Upper lobe of left lung (tissue), 6 donors: ENCODE data around the gene SMARCB1. TPM values are rescaled to one million over a fixed set of nuclear protein-coding genes. Genes with fewer than 3 reads are reported as not detected.

Source experiments
- ATAC-seq, 2 donors: fragments of 200-7000 bp; cut with Tn5 transposase; one replicate each; pipeline ENCODE4 v1.9.1; 2022; ENCODE audit warnings: mild to moderate bottlenecking in 2 of 2, moderate library complexity in 2 of 2; ENCODE audit not compliant: low FRiP score in 2 of 2
- DNase-seq, 2 donors: peaks; one replicate each; pipeline ENCODE4 v3.0.0-alpha.2; 2019 to 2020
- H3K27ac ChIP-seq, 4 donors: fragments of 200-600 bp; sonication (generic); one replicate each; pipeline ENCODE4 v1.5.1; 2016 to 2019
- H3K27me3 ChIP-seq, 4 donors: fragments of 200-600 bp; sonication (generic); one replicate each; pipeline ENCODE4 v1.5.1; 2017 to 2019
- H3K36me3 ChIP-seq, 4 donors: fragments of 200-600 bp; sonication (generic); one replicate each; pipeline ENCODE4 v1.5.1; 2016 to 2019
- H3K4me1 ChIP-seq, 4 donors: fragments of 200-600 bp; sonication (generic); one replicate each; pipeline ENCODE4 v1.5.1; 2018 to 2019
- H3K4me3 ChIP-seq, 4 donors: fragments of 200-600 bp; sonication (generic); one replicate each; pipeline ENCODE4 v1.5.1; 2017 to 2019; ENCODE audit warnings: mild to moderate bottlenecking in 2 of 4, moderate library complexity in 1 of 4
- H3K9me3 ChIP-seq, 4 donors: fragments of 200-600 bp; sonication (generic); one replicate each; pipeline ENCODE4 v1.5.1; 2018 to 2019
- CTCF ChIP-seq, 6 experiments: fragments of 450-650 bp in 4 of 6; fragments of 200-600 bp in 2 of 6; sonication (generic) in 2 of 6; IDR thresholded peaks; one replicate each; pipeline ENCODE4 v1.5.1; 2016 to 2019; ENCODE audit warnings: antibody characterized with exemption in 6 of 6
- EP300 ChIP-seq, 4 donors: sonication (generic); formaldehyde crosslinking; IDR thresholded peaks; one replicate each; pipeline ENCODE4 v1.5.1; 2017; ENCODE audit warnings: antibody characterized with exemption in 4 of 4, control low read depth in 2 of 4
- POLR2A ChIP-seq, 4 donors: fragments of 450-650 bp; IDR thresholded peaks; one replicate each; pipeline ENCODE4 v1.5.1; 2016 to 2017; ENCODE audit warnings: antibody characterized with exemption in 4 of 4, mild to moderate bottlenecking in 2 of 4
- POLR2AphosphoS5 ChIP-seq, 2 donors: sonication (generic); formaldehyde crosslinking; IDR thresholded peaks; one replicate each; pipeline ENCODE4 v1.5.1; 2017; ENCODE audit warnings: antibody characterized with exemption in 2 of 2
- WGBS, 2 donors: methylation state at CpG; one replicate each; pipeline ENCODE4 v1.1.5; 2017 to 2018; 5-methylcytosine and 5-hydroxymethylcytosine counted together
- total RNA-seq, 6 donors: library from RNA; depleted of rRNA in 4 of 6; stranded (reverse); fragments of >200 nt in 4 of 6; gene quantifications; one replicate each; pipeline versions ENCODE4 v1.1.0 to v1.2.1, GENCODE V29; 2016 to 2021
- donor health status: DM: no; HTN: no; CAD: no; lungs with moderate emphysema.
- donor health status: DM: no; HTN: yes; CAD: no; lungs with severe emphysema.

Gene SMARCB1
- total RNA-seq, 6 donors from 2014 or later = 42.8 to 72.8 (median 57.1) TPM

DNA sequence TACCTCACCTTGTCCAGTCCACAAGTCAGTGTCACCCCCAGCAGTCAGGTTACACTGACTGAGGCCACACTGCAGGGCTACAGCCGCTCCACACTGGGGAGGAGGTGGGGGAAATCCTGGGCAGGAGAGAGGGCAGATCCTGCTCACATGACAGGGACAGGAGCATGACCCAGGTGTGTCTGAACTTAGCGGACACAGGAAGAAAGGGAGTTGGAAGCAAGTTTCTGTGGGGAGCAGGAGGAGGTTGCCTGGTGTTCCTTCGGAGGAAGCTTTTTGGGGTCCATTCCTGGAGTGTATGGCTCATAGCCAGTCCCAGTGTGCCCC, 8.2 kb upstream of the SMARCB1 start:
- Histone ChIP-seq H3K27ac (no peak overlapping the region), H3K27me3 (no peaks in the 10 kb centered on the region), H3K4me3 (no peak overlapping the region), H3K9me3 (no peaks in the 10 kb centered on the region), H3K36me3 (no peaks in the 10 kb centered on the region), H3K4me1 (peaks cover under 1 to 11% (median 5%) of the 10 kb centered on the region in 4 donors)
- no peak for TF ChIP-seq POLR2AphosphoS5 (IDR thresholded peaks at IDR 0.05)
- TF ChIP-seq EP300 (IDR thresholded peaks at IDR 0.05) = no peak
- no peak for TF ChIP-seq CTCF (IDR thresholded peaks at IDR 0.05)
- no peak for TF ChIP-seq POLR2A (IDR thresholded peaks at IDR 0.05)
- DNase-seq = no peak
- ATAC-seq = no peak
- 84 to 85% methylated on average over 2 to 3 of the region's 3 CpGs for WGBS, 2 donors

DNA sequence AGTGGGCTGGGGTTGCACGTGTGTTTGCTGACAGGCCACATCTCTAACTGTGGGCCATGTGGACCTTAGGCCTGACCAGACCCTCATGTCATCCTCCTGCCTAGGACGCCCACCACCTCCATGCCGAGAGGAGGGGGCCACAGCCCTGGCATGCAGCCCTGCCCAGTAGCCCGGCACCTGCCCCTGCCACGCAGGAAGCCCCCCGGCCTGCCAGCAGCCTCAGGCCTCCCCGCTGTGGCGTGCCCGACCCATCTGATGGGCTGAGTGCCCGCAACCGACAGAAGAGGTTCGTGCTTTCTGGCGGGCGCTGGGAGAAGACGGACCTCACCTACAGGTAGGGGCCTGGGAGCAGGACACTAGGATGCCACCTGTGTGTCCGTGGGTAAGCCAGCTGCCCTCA, 7.7 kb upstream of the SMARCB1 start:
- no peaks in the 10 kb centered on the region for H3K27me3 ChIP-seq
- DNase-seq (no peak), ATAC-seq (no peak)
- no peak overlapping the region for H3K27ac ChIP-seq
- TF ChIP-seq CTCF (IDR thresholded peaks at IDR 0.05) (no peak), EP300 (IDR thresholded peaks at IDR 0.05) (no peak), POLR2A (IDR thresholded peaks at IDR 0.05) (no peak), POLR2AphosphoS5 (IDR thresholded peaks at IDR 0.05) (no peak)
- no peaks in the 10 kb centered on the region for H3K9me3 ChIP-seq
- no peak overlapping the region for H3K4me3 ChIP-seq
- H3K4me1 ChIP-seq = peaks cover 0 to 6% (median 1%) of the 10 kb centered on the region in 4 donors
- H3K36me3 ChIP-seq = no peaks in the 10 kb centered on the region
- WGBS, 2 donors = 88% methylated on average over 12 of the region's 16 CpGs; no CpG with 5 or more reads in 1 of the 2 donors

DNA sequence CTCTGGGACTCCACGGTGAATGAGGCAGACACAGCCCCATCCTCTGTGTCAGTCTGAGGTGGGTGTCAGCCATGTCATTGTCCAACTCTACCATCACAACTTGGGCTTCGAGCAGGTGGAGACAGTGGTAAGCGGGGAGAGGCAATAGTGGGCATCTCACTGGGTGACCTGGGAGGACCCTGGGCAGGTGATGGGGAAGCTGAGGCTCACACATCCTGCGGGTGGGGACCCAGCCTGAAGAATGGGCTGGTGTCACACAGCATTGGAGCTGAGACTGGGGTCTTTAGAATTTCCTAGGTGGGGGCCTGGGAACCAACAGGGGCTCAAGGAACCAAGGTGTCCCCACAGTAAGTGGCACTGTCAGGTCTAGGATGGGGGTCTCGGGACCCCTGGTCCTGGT, 7.0 kb upstream of the SMARCB1 start:
- Histone ChIP-seq H3K9me3 (no peaks in the 10 kb centered on the region), H3K36me3 (no peaks in the 10 kb centered on the region), H3K4me1 (no peaks in the 10 kb centered on the region), H3K4me3 (no peak overlapping the region), H3K27me3 (no peaks in the 10 kb centered on the region), H3K27ac (no peak overlapping the region)
- 79 to 100% methylated on average over 2 to 5 of the region's 5 CpGs for WGBS, 2 donors
- no peak for TF ChIP-seq POLR2AphosphoS5 (IDR thresholded peaks at IDR 0.05)
- TF ChIP-seq EP300 (IDR thresholded peaks at IDR 0.05) = no peak
- no peak for TF ChIP-seq CTCF (IDR thresholded peaks at IDR 0.05)
- TF ChIP-seq POLR2A (IDR thresholded peaks at IDR 0.05) = no peak
- DNase-seq = no peak
- ATAC-seq = no peak

DNA sequence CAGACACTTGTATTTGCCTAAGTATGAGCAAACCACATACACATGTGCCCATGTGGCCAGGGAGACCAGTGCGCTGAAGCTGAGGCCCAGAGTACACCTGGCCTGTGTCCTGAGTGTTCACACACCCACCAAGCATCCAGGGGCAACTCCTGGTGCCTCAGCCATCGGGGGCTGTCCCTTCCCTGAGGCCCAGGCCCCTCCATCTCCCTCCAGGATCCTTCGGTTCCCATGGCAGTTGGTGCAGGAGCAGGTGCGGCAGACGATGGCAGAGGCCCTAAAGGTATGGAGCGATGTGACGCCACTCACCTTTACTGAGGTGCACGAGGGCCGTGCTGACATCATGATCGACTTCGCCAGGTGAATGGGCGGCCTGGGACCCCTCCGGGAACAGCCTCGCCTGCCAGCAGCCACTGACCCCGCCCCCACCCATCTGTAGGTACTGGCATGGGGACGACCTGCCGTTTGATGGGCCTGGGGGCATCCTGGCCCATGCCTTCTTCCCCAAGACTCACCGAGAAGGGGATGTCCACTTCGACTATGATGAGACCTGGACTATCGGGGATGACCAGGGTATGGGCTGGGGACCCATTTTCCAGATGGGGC, 6.5 kb upstream of the SMARCB1 start:
- Histone ChIP-seq H3K9me3 (no peaks in the 10 kb centered on the region), H3K36me3 (no peaks in the 10 kb centered on the region), H3K4me3 (no peak overlapping the region), H3K4me1 (no peaks in the 10 kb centered on the region), H3K27me3 (no peaks in the 10 kb centered on the region), H3K27ac (no peak overlapping the region)
- TF ChIP-seq POLR2A (IDR thresholded peaks at IDR 0.05) = no peak
- no peak for TF ChIP-seq CTCF (IDR thresholded peaks at IDR 0.05)
- TF ChIP-seq POLR2AphosphoS5 (IDR thresholded peaks at IDR 0.05) = no peak
- no peak for ATAC-seq
- 88 to 98% methylated on average over 9 to 17 of the region's 20 CpGs for WGBS, 2 donors
- DNase-seq = no peak

GRCh38 chr22:23781065-23781464, 5.7 kb upstream of the SMARCB1 start:
- TF ChIP-seq EP300 (IDR thresholded peaks at IDR 0.05) (no peak), POLR2A (IDR thresholded peaks at IDR 0.05) (no peak), POLR2AphosphoS5 (IDR thresholded peaks at IDR 0.05) (no peak), CTCF (IDR thresholded peaks at IDR 0.05) (no peak)
- WGBS, 2 donors = 90 to 92% methylated on average over 12 to 15 of the region's 15 CpGs
- Histone ChIP-seq H3K9me3 (no peaks in the 10 kb centered on the region), H3K36me3 (no peaks in the 10 kb centered on the region), H3K27ac (no peak overlapping the region), H3K4me3 (no peak overlapping the region), H3K27me3 (no peaks in the 10 kb centered on the region), H3K4me1 (peaks cover under 1 to 1% (median under 1%) of the 10 kb centered on the region in 4 donors)
- ATAC-seq = no peak
- no peak for DNase-seq
